ENCODE results near the gene PCK2.
"Not testable (repeated sequence)": the region's sequence is repeated elsewhere in the genome, so short reads cannot be mapped to it uniquely, and the experiment has no call there.

DNA sequence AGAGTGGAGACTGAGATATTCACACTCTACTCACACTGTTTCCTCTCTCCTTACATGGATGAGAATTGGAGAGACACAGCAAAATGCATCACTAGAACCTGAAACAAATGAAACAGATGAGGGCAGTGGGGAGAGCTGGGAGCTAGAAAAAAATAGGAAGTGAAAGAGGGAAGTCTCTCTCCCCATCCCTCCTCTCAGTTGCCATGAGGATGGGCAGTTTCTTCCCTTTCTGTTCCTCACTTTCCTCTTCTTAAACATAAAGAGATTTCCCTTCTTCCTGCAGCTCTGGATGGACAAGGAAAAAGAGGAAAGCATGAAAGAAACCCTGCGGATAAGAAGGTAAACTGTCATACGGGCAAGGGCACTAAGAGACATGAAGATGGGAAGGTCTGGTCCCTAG lies 45.1 kb upstream of the PCK2 start:
- not testable (repeated sequence) for TF ChIP-seq RNF2 (IDR thresholded peaks at IDR 0.05; ENCODE audit: borderline replicate concordance, low read depth); SREBF2 (IDR thresholded peaks at IDR 0.05)
- TF ChIP-seq, protein P1, sequence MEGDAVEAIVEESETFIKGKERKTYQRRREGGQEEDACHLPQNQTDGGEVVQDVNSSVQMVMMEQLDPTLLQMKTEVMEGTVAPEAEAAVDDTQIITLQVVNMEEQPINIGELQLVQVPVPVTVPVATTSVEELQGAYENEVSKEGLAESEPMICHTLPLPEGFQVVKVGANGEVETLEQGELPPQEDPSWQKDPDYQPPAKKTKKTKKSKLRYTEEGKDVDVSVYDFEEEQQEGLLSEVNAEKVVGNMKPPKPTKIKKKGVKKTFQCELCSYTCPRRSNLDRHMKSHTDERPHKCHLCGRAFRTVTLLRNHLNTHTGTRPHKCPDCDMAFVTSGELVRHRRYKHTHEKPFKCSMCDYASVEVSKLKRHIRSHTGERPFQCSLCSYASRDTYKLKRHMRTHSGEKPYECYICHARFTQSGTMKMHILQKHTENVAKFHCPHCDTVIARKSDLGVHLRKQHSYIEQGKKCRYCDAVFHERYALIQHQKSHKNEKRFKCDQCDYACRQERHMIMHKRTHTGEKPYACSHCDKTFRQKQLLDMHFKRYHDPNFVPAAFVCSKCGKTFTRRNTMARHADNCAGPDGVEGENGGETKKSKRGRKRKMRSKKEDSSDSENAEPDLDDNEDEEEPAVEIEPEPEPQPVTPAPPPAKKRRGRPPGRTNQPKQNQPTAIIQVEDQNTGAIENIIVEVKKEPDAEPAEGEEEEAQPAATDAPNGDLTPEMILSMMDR (IDR thresholded peaks at IDR 0.05) = not testable (repeated sequence)

Data from A549 (cell line).